Upper lobe of right lung (tissue), 1 donor: ENCODE data around the gene TEX38. TPM values are rescaled to one million over a fixed set of nuclear protein-coding genes. Genes with fewer than 3 reads are reported as not detected.
"Not testable (repeated sequence)": the region's sequence is repeated elsewhere in the genome, so short reads cannot be mapped to it uniquely, and the experiment has no call there.

ENCODE experiments used
- ATAC-seq: fragments of 200-7000 bp; cut with Tn5 transposase; one replicate; pipeline ENCODE4 v1.9.1; 2020; ENCODE audit warnings: mild to moderate bottlenecking, moderate library complexity
- DNase-seq: peaks from one replicate; pipeline ENCODE4 v3.0.0-alpha.2; 2020
- H3K27ac ChIP-seq: fragments of 200-600 bp; one replicate; pipeline ENCODE4 v1.8.0; 2022
- H3K27me3 ChIP-seq: fragments of 200-600 bp; one replicate; pipeline ENCODE4 v1.8.0; 2022; ENCODE audit warnings: mild to moderate bottlenecking
- H3K36me3 ChIP-seq: fragments of 200-600 bp; one replicate; pipeline ENCODE4 v1.8.0; 2022
- H3K4me1 ChIP-seq: fragments of 200-600 bp; one replicate; pipeline ENCODE4 v1.8.0; 2022
- H3K4me3 ChIP-seq: fragments of 200-600 bp; one replicate; pipeline ENCODE4 v1.8.0; 2022; ENCODE audit warnings: mild to moderate bottlenecking
- H3K9me3 ChIP-seq: fragments of 200-600 bp; one replicate; pipeline ENCODE4 v1.8.0; 2022
- intact Hi-C: fragments of 100-400 bp; cut with DNase I; formaldehyde crosslinking; loops from one replicate; pipeline ENCODE4 v1.11.0; 2022
- total RNA-seq: library from RNA; stranded (reverse); fragmentation: NEBNext Ultra II Directional; extraction: Animal tissue kit (Norgen Biotek cat#: 25700); gene quantifications from one replicate; pipeline ENCODE4 v1.2.1, GENCODE V29; 2021
- TF ChIP-seq, protein P1 (sequence below): fragments of 200-600 bp; IDR thresholded peaks from one replicate; pipeline ENCODE4 v1.8.0; 2022; ENCODE audit warnings: antibody characterized with exemption
- donor health status: DM: no; HTN: yes; CAD: no; lungs with severe emphysema.

Gene TEX38
- total RNA-seq, 1 donor from 2014 or later, result not detected

DNA sequence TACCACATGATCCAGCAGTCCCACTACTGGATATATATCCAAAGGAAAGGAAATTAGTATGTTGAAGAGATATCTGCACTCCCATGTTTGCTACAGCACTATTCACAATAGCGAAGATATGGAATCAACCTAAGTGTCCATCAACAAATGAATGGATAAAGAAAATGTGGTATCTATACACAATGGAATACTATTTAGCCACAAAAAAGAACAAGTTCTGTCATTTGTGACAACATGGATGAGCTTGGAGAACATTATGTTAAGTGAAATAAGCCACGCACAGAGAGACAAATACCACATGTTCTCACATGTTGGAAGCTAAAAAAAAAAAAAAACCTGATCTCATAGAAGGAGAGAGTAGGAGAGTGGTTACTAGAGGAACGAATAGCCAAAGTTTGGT lies 21.2 kb upstream of the TEX38 start:
- Histone ChIP-seq H3K27ac (no peak overlapping the region), H3K27me3 (no peaks in the 10 kb centered on the region), H3K36me3 (peaks cover 58% of the 10 kb centered on the region), H3K4me1 (no peaks in the 10 kb centered on the region), H3K4me3 (no peak overlapping the region), H3K9me3 (no peaks in the 10 kb centered on the region)
- TF ChIP-seq, protein P1, sequence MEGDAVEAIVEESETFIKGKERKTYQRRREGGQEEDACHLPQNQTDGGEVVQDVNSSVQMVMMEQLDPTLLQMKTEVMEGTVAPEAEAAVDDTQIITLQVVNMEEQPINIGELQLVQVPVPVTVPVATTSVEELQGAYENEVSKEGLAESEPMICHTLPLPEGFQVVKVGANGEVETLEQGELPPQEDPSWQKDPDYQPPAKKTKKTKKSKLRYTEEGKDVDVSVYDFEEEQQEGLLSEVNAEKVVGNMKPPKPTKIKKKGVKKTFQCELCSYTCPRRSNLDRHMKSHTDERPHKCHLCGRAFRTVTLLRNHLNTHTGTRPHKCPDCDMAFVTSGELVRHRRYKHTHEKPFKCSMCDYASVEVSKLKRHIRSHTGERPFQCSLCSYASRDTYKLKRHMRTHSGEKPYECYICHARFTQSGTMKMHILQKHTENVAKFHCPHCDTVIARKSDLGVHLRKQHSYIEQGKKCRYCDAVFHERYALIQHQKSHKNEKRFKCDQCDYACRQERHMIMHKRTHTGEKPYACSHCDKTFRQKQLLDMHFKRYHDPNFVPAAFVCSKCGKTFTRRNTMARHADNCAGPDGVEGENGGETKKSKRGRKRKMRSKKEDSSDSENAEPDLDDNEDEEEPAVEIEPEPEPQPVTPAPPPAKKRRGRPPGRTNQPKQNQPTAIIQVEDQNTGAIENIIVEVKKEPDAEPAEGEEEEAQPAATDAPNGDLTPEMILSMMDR, result no peak
- intact Hi-C loops, result no loop called here
- ATAC-seq (no peak), DNase-seq (no peak)

DNA sequence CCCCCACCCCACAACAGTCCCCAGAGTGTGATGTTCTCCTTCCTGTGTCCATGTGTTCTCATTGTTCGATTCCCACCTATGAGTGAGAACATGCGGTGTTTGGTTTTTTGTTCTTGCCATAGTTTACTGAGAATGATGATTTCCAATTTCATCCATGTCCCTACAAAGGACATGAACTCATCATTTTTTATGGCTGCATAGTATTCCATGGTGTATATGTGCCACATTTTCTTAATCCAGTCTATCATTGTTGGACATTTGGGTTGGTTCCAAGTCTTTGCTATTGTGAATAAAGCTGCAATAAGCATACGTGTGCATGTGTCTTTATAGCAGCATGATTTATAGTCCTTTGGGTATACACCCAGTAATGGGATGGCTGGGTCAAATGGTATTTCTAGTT lies 20.5 kb upstream of the TEX38 start:
- H3K9me3 ChIP-seq, ATAC-seq, H3K27ac ChIP-seq, intact Hi-C loops, H3K4me3 ChIP-seq, DNase-seq, H3K4me1 ChIP-seq, H3K27me3 ChIP-seq: not testable (repeated sequence)
- H3K36me3 ChIP-seq, result peaks cover 65% of the 10 kb centered on the region

DNA sequence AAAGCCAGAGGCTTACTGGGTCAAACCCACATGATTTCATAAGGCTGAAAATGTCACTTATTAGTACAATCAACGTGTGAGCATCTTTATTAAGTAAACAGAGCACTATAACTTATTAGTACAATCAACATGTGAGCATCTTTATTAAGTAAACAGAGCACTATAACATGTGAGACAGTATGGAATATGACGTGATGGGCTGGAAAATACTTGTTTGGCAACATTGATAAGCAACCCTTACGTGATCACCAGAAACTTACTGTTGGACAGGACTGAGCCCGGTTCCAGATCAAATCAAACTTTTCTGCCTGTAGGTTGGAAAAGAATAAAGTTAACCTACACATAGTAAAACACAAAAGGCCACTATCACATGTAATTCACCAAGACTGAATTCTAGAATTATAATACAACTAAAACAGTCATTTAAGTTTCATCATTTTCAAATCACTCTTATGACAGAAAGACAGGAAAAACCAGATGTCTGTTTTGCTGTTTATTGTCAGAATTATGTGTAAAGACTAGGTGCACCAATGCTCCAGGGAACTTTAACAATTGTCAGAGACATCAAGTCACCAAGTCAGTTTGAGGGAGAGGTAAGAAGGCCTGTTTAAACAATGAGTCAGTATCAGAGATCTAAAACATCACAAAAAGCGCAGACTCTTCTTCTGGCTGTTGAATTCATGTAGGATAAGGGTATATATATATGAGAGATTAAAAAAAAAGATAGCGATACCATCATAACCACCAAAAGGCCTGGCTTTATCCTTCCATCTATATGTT lies 19.1 kb upstream of the TEX38 start:
- TF ChIP-seq, protein P1, result no peak
- Histone ChIP-seq H3K9me3 (no peaks in the 10 kb centered on the region), H3K27me3 (no peaks in the 10 kb centered on the region), H3K4me3 (no peak overlapping the region), H3K4me1 (no peaks in the 10 kb centered on the region), H3K27ac (no peak overlapping the region), H3K36me3 (peaks cover 77% of the 10 kb centered on the region)
- intact Hi-C loops, result no loop called here
- ATAC-seq (no peak), DNase-seq (no peak)

DNA sequence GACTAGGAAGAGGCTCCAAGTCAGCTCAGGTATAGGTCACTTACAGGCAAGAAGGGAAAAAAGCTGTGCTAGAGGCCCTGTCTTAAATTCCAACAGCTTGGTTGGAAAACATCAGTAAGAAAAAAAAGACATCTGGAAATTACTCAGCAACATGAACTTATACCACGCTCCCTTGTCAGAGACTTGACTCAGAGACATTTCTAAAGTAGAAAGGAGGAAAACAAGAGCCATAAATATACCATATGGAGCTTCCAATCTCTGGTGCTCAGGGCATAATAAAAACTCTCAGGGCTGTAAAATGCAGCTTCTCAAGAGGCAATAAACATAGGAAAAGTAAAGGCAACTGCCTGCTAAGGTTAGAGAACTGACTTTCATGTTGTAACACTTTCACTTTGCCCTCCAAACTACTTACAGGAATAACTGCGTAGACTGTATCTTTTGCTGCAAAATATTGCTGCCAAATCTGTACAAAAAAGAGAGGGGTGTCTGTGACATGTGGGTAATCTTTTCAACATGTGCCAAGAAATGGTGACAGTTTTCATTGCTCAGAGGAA lies 18.2 kb upstream of the TEX38 start:
- no peak overlapping the region for H3K27ac ChIP-seq
- no peak overlapping the region for H3K4me3 ChIP-seq
- H3K4me1 ChIP-seq, result no peaks in the 10 kb centered on the region
- no peaks in the 10 kb centered on the region for H3K27me3 ChIP-seq
- ATAC-seq (no peak), DNase-seq (no peak)
- no peaks in the 10 kb centered on the region for H3K9me3 ChIP-seq
- peaks cover 79% of the 10 kb centered on the region for H3K36me3 ChIP-seq
- intact Hi-C loops, result no loop called here
- TF ChIP-seq, protein P1, result no peak

DNA sequence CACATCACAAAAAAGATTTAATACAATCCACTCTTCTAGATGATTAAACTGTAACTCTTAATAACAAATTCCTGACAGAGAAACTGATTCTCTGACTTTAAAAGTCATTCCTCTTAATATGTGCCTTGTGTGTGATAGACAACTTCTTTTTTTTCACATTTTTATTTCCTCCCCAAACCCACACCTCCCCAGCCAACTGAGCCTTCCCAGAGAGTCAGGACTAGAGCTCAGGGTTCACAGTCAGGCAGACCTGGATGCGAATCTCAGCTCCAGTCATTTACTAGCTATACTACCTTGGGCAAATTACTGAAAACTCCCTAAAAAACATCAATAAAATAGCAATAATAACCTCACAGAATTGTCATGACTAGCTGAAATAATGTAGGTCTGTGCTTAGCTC lies 17.6 kb upstream of the TEX38 start:
- H3K4me1 ChIP-seq, result no peaks in the 10 kb centered on the region
- no peak overlapping the region for H3K4me3 ChIP-seq
- no peaks in the 10 kb centered on the region for H3K9me3 ChIP-seq
- peaks cover 76% of the 10 kb centered on the region for H3K36me3 ChIP-seq
- H3K27ac ChIP-seq, result no peak overlapping the region
- DNase-seq (no peak), ATAC-seq (no peak)
- TF ChIP-seq, protein P1, result no peak
- intact Hi-C loops, result no loop called here
- H3K27me3 ChIP-seq, result no peaks in the 10 kb centered on the region

DNA sequence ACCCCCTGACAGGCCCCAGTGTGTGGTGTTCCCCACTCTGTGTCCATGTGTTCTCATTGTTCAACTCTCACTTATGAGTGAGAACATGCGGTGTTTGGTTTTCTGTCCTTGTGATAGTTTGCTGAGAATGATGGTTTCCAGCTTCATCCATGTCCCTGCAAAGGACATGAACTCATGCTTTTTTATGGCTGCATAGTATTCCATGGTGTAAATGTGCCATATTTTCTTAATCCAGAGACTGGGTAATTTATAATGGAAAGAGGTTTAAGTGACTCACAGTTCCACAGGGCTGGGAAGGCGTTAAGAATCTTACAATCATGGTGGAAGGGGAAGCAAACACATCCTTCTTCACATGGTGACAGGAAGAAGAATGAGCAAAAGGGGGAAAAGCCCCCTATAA lies 17.0 kb upstream of the TEX38 start:
- H3K27me3 ChIP-seq, H3K4me1 ChIP-seq, DNase-seq, H3K9me3 ChIP-seq, H3K27ac ChIP-seq, ATAC-seq, H3K4me3 ChIP-seq, intact Hi-C loops: not testable (repeated sequence)
- H3K36me3 ChIP-seq, result peaks cover 69% of the 10 kb centered on the region
